ENCODE measurements around the gene FCRL5. TPM values are rescaled to one million over a fixed set of nuclear protein-coding genes. Genes with fewer than 3 reads are reported as not detected.
"Not testable (repeated sequence)": the region's sequence is repeated elsewhere in the genome, so short reads cannot be mapped to it uniquely, and the experiment has no call there.

FCRL5 gene
- total and polyA plus RNA-seq, 5 donors, result 0.08 to 0.32 (median 0.11) TPM; not detected in 2

DNA sequence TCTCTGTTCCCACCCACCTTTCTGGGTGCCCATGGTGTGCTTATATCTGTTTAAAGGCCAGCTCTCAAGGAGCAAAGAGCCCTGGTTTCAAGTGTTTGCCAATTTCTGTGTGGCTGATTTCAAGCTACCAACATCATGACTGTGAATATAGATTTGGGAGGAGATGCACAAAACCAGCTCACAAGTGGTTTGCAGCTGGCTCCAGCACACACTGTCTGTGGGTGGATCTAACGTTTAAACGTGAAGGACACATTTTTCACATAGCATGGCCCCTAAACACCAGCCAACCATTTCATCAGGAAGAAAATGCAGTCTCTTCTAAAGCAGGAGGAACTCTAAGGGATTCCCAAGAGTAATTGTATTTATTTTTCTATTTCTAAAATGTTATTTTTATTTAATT lies 65.2 kb downstream of the FCRL5 start:
- DNase-seq (no peak), ATAC-seq (no peak)
- Histone ChIP-seq H3K4me3 (ENCODE audit: low read length) (no peak overlapping the region), H3K27ac (ENCODE audit: low read length) (no peak overlapping the region), H3K4me1 (ENCODE audit: control insufficient read depth, insufficient read depth, low read length) (no peaks in the 10 kb centered on the region), H3K9me3 (ENCODE audit: control insufficient read depth, low read length) (no peaks in the 10 kb centered on the region), H3K27me3 (ENCODE audit: control insufficient read depth, insufficient read depth) (no peaks in the 10 kb centered on the region)
- WGBS, result 6% methylated on average over 2 of the region's 2 CpGs
- intact Hi-C loops (cut with DNase I), result loop anchor here (5.0 kb wide), 5 partner anchors 110 to 295 kb away; no protein-coding TSS in a partner anchor

DNA sequence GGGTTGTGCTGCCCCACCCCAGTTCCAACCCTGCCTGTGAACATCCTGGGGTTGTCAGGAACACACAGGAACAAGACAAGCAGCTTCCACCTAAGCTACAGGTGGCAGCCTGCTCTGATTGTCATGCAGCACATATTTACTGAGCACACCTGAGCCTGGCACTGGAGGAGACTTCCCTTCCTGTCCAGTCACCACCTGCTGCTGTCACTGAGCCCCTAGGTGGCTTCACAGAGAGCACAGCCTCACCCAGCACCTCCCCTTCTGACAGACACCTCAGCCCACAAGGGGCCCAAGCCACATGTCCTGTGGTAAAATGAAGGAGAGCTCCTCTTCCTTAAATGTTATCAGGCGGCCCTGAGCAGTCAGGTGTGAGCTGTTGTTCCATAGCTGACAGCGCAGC lies 65.9 kb downstream of the FCRL5 start:
- intact Hi-C loops (cut with DNase I), result loop anchor here (5.0 kb wide), 5 partner anchors 109 to 294 kb away; no protein-coding TSS in a partner anchor
- DNase-seq; H3K4me3 ChIP-seq (ENCODE audit: low read length); H3K4me1 ChIP-seq (ENCODE audit: control insufficient read depth, insufficient read depth, low read length); H3K27ac ChIP-seq (ENCODE audit: low read length); H3K9me3 ChIP-seq (ENCODE audit: control insufficient read depth, low read length); H3K27me3 ChIP-seq (ENCODE audit: control insufficient read depth, insufficient read depth); ATAC-seq: not testable (repeated sequence)
- WGBS, result 78% methylated on average over 2 of the region's 2 CpGs

DNA sequence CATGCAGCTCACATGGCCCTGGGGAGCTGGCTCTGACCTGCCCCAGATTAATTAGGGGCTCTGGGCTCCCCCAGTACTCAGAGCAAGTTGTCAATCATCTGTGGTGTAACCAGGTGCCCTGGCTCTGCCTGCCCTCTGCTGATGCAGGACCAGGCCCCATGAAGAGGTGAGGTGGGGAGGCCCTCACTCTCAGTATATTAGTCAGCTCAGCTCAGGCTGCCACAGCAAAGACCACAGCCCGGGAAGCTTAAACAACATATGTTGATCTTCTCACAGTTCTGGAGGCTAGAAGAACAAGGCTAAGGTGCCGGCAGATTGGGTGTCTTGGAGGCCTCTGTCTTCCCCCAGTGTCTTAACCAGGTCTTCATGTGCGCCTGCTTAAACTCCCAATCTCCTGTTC lies 66.5 kb downstream of the FCRL5 start:
- DNase-seq (no peak), ATAC-seq (no peak)
- intact Hi-C loops (cut with DNase I), result loop anchor here (5.0 kb wide), 5 partner anchors 108 to 293 kb away; no protein-coding TSS in a partner anchor
- 86% methylated on average over 3 of the region's 3 CpGs for WGBS
- H3K4me1 ChIP-seq (ENCODE audit: control insufficient read depth, insufficient read depth, low read length), result no peaks in the 10 kb centered on the region
- H3K9me3 ChIP-seq (ENCODE audit: control insufficient read depth, low read length), result no peaks in the 10 kb centered on the region
- no peaks in the 10 kb centered on the region for H3K27me3 ChIP-seq (ENCODE audit: control insufficient read depth, insufficient read depth)
- H3K4me3 ChIP-seq (ENCODE audit: low read length), result no peak overlapping the region
- H3K27ac ChIP-seq (ENCODE audit: low read length), result no peak overlapping the region

DNA sequence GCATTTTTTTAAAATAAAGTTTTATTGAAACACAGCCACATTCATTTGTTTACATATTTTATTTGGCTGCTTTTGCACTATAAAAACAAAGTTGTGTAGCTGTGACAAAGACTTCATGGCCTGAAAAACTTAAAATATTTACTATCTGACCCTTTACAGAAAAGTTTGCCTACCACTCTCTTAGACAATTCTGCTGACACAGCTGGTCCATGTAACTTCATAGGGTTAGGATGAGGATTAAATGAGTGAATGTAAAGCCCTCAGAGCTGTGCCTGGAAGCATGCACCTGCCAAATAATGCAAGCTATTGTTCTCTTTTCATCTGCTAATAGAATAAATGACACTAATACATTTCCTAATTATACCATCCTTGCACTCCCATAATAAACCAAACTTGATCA lies 67.7 kb downstream of the FCRL5 start:
- no peak for ATAC-seq
- H3K4me3 ChIP-seq (ENCODE audit: low read length), result no peak overlapping the region
- intact Hi-C loops (cut with DNase I), result no loop called here
- no peak overlapping the region for H3K27ac ChIP-seq (ENCODE audit: low read length)
- DNase-seq, result no peak
- no peaks in the 10 kb centered on the region for H3K9me3 ChIP-seq (ENCODE audit: control insufficient read depth, low read length)
- no peaks in the 10 kb centered on the region for H3K4me1 ChIP-seq (ENCODE audit: control insufficient read depth, insufficient read depth, low read length)
- H3K27me3 ChIP-seq (ENCODE audit: control insufficient read depth, insufficient read depth), result no peaks in the 10 kb centered on the region

DNA sequence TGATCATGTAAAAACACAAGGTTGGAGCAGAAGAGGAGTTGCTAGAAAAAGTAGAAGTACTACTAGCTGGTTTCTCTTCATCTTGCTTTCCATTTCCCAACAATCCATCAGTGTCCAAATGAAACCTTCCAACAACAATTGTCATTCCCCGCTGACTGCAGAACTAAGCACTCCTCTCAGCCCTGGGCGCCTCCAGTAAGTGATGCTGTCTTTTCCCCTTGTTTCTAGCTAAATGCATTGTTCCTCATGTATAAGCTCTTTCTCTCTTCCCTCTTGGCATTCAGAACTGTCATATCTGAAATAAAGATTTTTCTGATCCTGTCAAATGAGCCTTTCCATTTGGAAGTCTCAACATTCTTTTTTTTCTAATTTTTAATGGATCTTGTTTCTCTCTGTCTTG lies 68.7 kb downstream of the FCRL5 start:
- Histone ChIP-seq H3K4me3 (ENCODE audit: low read length) (no peak overlapping the region), H3K4me1 (ENCODE audit: control insufficient read depth, insufficient read depth, low read length) (no peaks in the 10 kb centered on the region), H3K27me3 (ENCODE audit: control insufficient read depth, insufficient read depth) (no peaks in the 10 kb centered on the region), H3K9me3 (ENCODE audit: control insufficient read depth, low read length) (no peaks in the 10 kb centered on the region), H3K27ac (ENCODE audit: low read length) (no peak overlapping the region)
- intact Hi-C loops (cut with DNase I), result no loop called here
- DNase-seq, result no peak
- WGBS, result 50% methylated on average over 2 of the region's 2 CpGs
- ATAC-seq, result no peak

DNA sequence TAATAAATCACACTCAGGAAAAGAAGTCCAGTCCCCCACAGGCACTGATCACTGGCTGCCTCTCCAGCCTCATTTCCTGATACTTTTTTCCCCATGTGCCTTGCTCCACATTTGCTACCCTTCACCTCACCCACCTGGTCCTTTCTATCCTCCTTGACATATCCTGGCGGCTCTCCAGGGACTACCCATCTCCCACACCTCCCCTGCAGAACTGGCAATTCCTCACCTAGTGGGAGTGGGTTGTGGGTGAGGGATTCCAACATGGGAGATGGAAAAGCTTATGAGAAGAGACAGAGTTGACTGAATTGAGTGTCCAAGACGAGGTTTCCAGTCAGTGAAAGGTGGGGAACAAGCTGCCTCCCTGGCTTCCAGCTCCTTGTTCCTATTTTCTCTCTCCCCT lies 69.6 kb downstream of the FCRL5 start:
- intact Hi-C loops (cut with DNase I), result no loop called here

DNA sequence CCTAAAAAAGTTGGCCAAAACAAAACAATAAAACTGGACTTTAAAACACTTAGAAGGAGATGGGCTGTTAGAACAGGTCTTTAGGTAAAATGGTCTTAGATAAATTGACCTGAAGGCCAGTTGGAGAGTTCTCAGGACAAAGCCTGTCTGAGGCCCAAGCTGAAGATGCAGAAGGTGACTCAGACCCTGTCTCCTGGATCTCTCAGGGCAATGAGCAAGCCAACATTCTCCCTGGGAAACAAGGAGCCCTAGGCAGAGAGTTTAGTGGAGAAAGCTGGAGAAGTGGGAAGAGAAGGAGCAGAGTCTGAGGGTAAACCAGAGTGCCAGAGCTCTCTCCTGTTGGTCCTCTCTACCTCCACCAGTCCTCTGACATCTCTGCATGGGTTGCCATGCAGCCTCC lies 70.1 kb downstream of the FCRL5 start:
- no peak for ATAC-seq

More for the DNA sequence above, 69.6 kb downstream of the FCRL5 start:
- Histone ChIP-seq H3K4me1 (ENCODE audit: control insufficient read depth, insufficient read depth, low read length) (no peaks in the 10 kb centered on the region), H3K4me3 (ENCODE audit: low read length) (no peak overlapping the region), H3K9me3 (ENCODE audit: control insufficient read depth, low read length) (peaks cover under 1% of the 10 kb centered on the region), H3K27me3 (ENCODE audit: control insufficient read depth, insufficient read depth) (no peaks in the 10 kb centered on the region), H3K27ac (ENCODE audit: low read length) (no peak overlapping the region)
- no peak for DNase-seq
- WGBS, result 49% methylated on average over 2 of the region's 2 CpGs
- no peak for ATAC-seq

DNA sequence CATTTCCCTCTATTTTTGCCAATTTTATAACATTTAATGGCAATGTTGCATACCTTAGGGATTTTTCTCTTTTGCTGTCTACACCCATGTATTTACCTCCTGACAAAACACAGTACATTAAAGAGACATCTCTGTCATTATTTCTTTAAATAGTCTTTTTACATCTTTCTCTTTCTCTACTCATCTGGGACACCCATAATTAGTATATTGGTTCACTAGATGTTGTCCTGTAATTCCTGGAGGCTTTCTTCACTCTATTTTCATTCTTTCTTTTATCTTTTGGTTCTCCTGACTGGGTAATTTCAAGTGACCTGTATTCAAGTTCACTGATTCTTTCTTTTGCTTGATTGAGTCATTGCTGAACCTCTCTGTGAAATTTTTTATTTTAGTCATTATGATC lies 74.3 kb downstream of the FCRL5 start:
- no peaks in the 10 kb centered on the region for H3K27me3 ChIP-seq (ENCODE audit: control insufficient read depth, insufficient read depth)
- intact Hi-C loops (cut with DNase I), result no loop called here
- H3K9me3 ChIP-seq (ENCODE audit: control insufficient read depth, low read length), result peaks cover 8% of the 10 kb centered on the region
- DNase-seq (no peak), ATAC-seq (no peak)
- no peaks in the 10 kb centered on the region for H3K4me1 ChIP-seq (ENCODE audit: control insufficient read depth, insufficient read depth, low read length)
- H3K4me3 ChIP-seq (ENCODE audit: low read length), result no peak overlapping the region
- H3K27ac ChIP-seq (ENCODE audit: low read length), result no peak overlapping the region

More for the DNA sequence above, 70.1 kb downstream of the FCRL5 start:
- DNase-seq, result no peak
- Histone ChIP-seq H3K27ac (ENCODE audit: low read length) (no peak overlapping the region), H3K4me3 (ENCODE audit: low read length) (no peak overlapping the region), H3K27me3 (ENCODE audit: control insufficient read depth, insufficient read depth) (no peaks in the 10 kb centered on the region), H3K4me1 (ENCODE audit: control insufficient read depth, insufficient read depth, low read length) (no peaks in the 10 kb centered on the region), H3K9me3 (ENCODE audit: control insufficient read depth, low read length) (peaks cover 5% of the 10 kb centered on the region)
- intact Hi-C loops (cut with DNase I), result no loop called here

DNA sequence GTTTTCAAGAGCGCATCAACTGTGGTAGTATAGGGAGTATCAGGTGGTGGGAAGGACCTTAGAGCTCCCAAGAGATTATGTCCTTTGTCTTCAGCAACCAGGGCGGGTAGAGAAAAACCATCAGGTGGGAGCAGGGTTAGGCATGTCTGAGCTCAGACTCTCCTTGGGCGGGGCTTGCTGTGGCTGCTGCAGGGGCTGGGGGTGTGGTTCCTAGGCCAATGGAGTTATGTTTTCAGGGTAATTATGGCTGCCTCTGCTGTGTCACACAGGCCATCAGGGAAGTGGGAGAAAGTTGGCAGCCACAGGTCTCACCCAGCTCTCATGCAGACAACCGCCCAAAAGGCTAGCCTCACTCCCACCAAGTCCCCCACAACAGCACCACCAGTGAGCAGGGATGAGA lies 74.9 kb downstream of the FCRL5 start:
- intact Hi-C loops (cut with DNase I), result no loop called here

DNA sequence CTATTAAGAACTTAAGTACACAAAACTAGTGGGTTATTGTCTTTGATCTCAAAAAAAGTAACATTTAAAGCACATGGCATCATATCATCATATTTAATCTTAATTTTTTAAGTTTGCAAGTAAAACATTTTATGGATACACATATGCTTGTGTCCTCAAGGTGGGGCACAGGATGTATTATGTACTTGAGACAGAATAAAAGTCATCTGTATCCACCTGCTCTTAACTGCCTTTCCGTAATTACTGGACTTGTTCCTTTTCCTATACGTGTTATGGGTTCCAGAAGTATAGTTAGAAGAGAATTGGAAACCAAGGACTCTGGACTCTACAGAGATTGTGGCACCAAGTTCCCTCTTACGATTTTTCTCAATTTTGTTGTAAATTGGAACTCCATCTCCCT lies 79.4 kb downstream of the FCRL5 start:
- WGBS, result 61% methylated on average over 3 of the region's 3 CpGs
- intact Hi-C loops (cut with DNase I), result no loop called here
- DNase-seq (no peak), ATAC-seq (no peak)
- no peaks in the 10 kb centered on the region for H3K27me3 ChIP-seq (ENCODE audit: control insufficient read depth, insufficient read depth)
- H3K4me1 ChIP-seq (ENCODE audit: control insufficient read depth, insufficient read depth, low read length), result no peaks in the 10 kb centered on the region
- no peak overlapping the region for H3K4me3 ChIP-seq (ENCODE audit: low read length)
- H3K9me3 ChIP-seq (ENCODE audit: control insufficient read depth, low read length), result peaks cover 8% of the 10 kb centered on the region
- no peak overlapping the region for H3K27ac ChIP-seq (ENCODE audit: low read length)

More for the DNA sequence above, 74.9 kb downstream of the FCRL5 start:
- ATAC-seq, result no peak
- Histone ChIP-seq H3K9me3 (ENCODE audit: control insufficient read depth, low read length) (peaks cover 8% of the 10 kb centered on the region), H3K4me3 (ENCODE audit: low read length) (no peak overlapping the region), H3K27me3 (ENCODE audit: control insufficient read depth, insufficient read depth) (no peaks in the 10 kb centered on the region), H3K27ac (ENCODE audit: low read length) (no peak overlapping the region), H3K4me1 (ENCODE audit: control insufficient read depth, insufficient read depth, low read length) (no peaks in the 10 kb centered on the region)
- no peak for DNase-seq
- 84% methylated on average over 4 of the region's 4 CpGs for WGBS

DNA sequence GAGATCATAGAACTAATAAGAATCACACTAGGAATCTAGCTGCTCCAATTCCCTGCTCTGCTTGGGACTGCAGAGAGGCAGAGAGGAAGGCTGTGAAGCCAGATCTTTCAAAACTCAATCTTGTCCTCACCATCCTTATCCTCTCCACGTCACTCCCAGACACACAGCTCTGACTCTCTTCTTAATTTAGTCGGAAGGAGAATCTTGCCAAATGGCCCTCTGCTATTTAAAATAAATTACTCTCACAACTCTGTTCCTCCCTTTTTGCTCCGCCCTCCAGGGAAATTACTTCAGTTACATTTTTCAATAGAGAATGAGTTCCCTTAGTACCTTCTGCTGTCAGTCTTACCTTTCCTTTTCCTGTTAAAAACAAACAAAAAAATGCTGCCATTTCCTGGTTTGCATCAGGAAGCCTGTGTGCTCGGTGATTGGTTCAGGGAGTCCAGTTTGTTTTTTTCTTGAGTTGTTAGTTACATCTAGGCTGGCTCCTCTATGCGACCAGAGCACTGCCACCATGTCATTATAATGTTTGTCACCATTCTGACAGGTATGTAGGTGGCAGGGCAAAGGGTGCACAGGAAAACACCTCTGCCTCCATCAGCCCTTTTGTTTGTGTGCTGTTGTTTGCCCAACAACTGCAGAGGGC lies 80.1 kb downstream of the FCRL5 start:
- WGBS, result 25% methylated on average over 5 of the region's 5 CpGs
- no peak overlapping the region for H3K4me3 ChIP-seq (ENCODE audit: low read length)
- H3K9me3 ChIP-seq (ENCODE audit: control insufficient read depth, low read length), result peaks cover 3% of the 10 kb centered on the region
- no peaks in the 10 kb centered on the region for H3K27me3 ChIP-seq (ENCODE audit: control insufficient read depth, insufficient read depth)
- intact Hi-C loops (cut with DNase I), result no loop called here
- H3K4me1 ChIP-seq (ENCODE audit: control insufficient read depth, insufficient read depth, low read length), result no peaks in the 10 kb centered on the region
- ATAC-seq, result no peak
- no peak overlapping the region for H3K27ac ChIP-seq (ENCODE audit: low read length)
- no peak for DNase-seq

DNA sequence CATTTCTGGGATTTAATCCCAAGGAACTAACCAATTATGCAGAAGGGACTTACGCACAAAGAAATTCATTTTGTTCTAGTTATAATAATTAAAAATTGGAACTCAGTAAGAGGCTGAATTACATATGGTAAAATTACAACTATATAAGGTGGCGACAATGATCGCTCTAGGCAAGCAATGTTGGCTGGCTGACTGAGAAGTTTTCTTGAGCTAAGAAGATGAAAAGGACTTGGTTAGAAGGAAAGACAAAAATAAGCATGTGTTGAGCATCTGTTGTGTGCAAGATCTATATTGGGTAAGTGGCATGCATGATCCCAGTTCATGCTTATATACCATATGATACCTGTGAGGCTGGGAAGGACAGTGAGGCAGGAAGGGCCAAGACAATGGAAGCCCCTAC lies 80.8 kb downstream of the FCRL5 start:
- intact Hi-C loops (cut with DNase I), result no loop called here

More for the DNA sequence above, 80.8 kb downstream of the FCRL5 start:
- H3K4me1 ChIP-seq (ENCODE audit: control insufficient read depth, insufficient read depth, low read length), result no peaks in the 10 kb centered on the region
- no peaks in the 10 kb centered on the region for H3K27me3 ChIP-seq (ENCODE audit: control insufficient read depth, insufficient read depth)
- H3K9me3 ChIP-seq (ENCODE audit: control insufficient read depth, low read length), result peaks cover 3% of the 10 kb centered on the region
- 96% methylated on average over 3 of the region's 3 CpGs for WGBS
- ATAC-seq (no peak), DNase-seq (no peak)
- H3K27ac ChIP-seq (ENCODE audit: low read length), result no peak overlapping the region
- H3K4me3 ChIP-seq (ENCODE audit: low read length), result no peak overlapping the region

All from right cardiac atrium (tissue), 5 donors.